ENCODE results near the gene MMEL1.

The MMEL1 gene

GRCh38 chr1:2541619-2542245 lies 91.1 kb downstream of the MMEL1 start:
- no peak for DNase-seq

GRCh38 chr1:2540816-2541492 lies 91.9 kb downstream of the MMEL1 start:
- DNase-seq, result no peak
